Stimulated activated CD4-positive, alpha-beta T cell treated with anti-CD3 and anti-CD28 coated beads, TNF-alpha, amount 100 ng/mL, for 48 hours (primary cell): ENCODE data around the gene TMEM222.
"Not testable (repeated sequence)": the region's sequence is repeated elsewhere in the genome, so short reads cannot be mapped to it uniquely, and the experiment has no call there.

Experiments
- DNase-seq, 3 donors: peaks; one replicate each; pipeline ENCODE4 v3.0.0-alpha.2; 2020; ENCODE audit warnings: low read depth in 3 of 3

TMEM222 gene

GRCh38 chr1:27321813-27322568 lies at the start of gene TMEM222:
TMEM222 (plus strand) TSS chr1:27322163; CDS start chr1:27322198, 35 bp downstream.
- DNase-seq: peak; percentile 94 to 97 (median 95)

- no peak for DNase-seq
Measured at GRCh38 chr1:27274204-27274603, 47.8 kb upstream of the TMEM222 start.

GRCh38 chr1:27275696-27276095 lies 46.3 kb upstream of the TMEM222 start:
- DNase-seq: no peak

GRCh38 chr1:27284425-27285273 lies 37.3 kb upstream of the TMEM222 start:
- peak; percentile 68 to 89 (median 85) for DNase-seq

GRCh38 chr1:27285274-27285660 lies 36.7 kb upstream of the TMEM222 start:
- no peak for DNase-seq

GRCh38 chr1:27285821-27286220 lies 36.1 kb upstream of the TMEM222 start:
- DNase-seq: not testable (repeated sequence)

GRCh38 chr1:27289125-27289524 lies 32.8 kb upstream of the TMEM222 start:
- not testable (repeated sequence) for DNase-seq

GRCh38 chr1:27290581-27290980 lies 31.4 kb upstream of the TMEM222 start:
- no peak for DNase-seq

- DNase-seq: no peak
Measured at GRCh38 chr1:27292106-27292505, 29.9 kb upstream of the TMEM222 start.

- no peak for DNase-seq
Measured at GRCh38 chr1:27293915-27294314, 28.0 kb upstream of the TMEM222 start.

- peak; percentile 21 to 69 (median 52) for DNase-seq
Measured at GRCh38 chr1:27296773-27297291, 25.1 kb upstream of the TMEM222 start.

- no peak for DNase-seq
Measured at GRCh38 chr1:27297903-27298302, 24.1 kb upstream of the TMEM222 start.

- no peak for DNase-seq
Measured at GRCh38 chr1:27298632-27299384, 23.2 kb upstream of the TMEM222 start.

GRCh38 chr1:27299385-27300271 lies 22.3 kb upstream of the TMEM222 start:
- no peak for DNase-seq

- DNase-seq: peak; percentile 48 to 58 (median 54)
Measured at GRCh38 chr1:27300341-27301051, 21.5 kb upstream of the TMEM222 start.

GRCh38 chr1:27301052-27301422 lies 20.9 kb upstream of the TMEM222 start:
- DNase-seq: no peak

- no peak for DNase-seq
Measured at GRCh38 chr1:27301582-27302199, 20.3 kb upstream of the TMEM222 start.

GRCh38 chr1:27302612-27303011 lies 19.4 kb upstream of the TMEM222 start:
- no peak for DNase-seq

GRCh38 chr1:27303509-27303908 lies 18.5 kb upstream of the TMEM222 start:
- no peak for DNase-seq

- no peak for DNase-seq
Measured at GRCh38 chr1:27306071-27306470, 15.9 kb upstream of the TMEM222 start.
